HG03439 (cell line): ENCODE measurements around the gene KIAA0586.
"Not testable (repeated sequence)": the region's sequence is repeated elsewhere in the genome, so short reads cannot be mapped to it uniquely, and the experiment has no call there.

ENCODE experiments used
- ATAC-seq: cut with Tn5 transposase; IDR thresholded peaks from one replicate; pipeline ENCODE4 v1.9.1; 2021; ENCODE audit warnings: mild to moderate bottlenecking, moderate library complexity; ENCODE audit not compliant: unreplicated experiment

The KIAA0586 gene

GRCh38 chr14:58427281-58428117 is at the start of gene KIAA0586, which contains the start of gene TIMM9:
TSS of gene KIAA0586 (plus strand) at chr14:58427719. CDS start at chr14:58428265, 546 bp downstream.
TSS of gene TIMM9 (minus strand) at chr14:58427531. CDS start at chr14:58411945, 15,586 bp downstream.
- ATAC-seq, result peak; percentile 92

DNA sequence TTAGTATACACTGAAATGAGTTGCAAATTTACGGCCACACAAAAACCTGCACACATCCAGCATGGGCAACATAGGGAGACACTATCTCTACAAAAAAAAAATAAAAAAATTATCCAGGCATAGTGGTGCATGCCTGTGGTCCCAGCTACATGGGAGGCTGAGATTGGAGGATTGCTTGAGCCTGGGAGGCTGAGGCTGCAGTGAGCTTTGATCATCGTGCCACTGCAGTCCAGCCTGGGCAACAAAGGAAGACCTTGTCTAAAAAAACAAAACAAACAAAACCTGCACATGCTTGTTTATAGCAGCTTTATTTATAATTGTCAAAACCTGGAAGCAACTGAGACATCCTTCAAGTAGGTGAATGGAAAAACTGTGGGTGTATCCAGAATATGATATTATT is 36.7 kb upstream of the KIAA0586 start:
- ATAC-seq, result no peak

DNA sequence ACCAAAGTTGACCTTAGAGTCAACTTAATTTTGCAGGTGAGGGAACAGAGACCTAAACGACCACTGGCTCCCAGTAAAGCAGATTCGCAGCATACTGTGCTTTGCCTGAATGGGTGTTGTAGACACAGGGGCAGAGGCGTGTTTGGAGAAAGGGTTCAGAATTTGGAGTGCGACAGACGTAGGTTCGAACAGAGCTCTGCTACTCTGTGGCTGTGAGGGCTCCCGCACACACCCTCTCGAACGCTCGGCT is 32.0 kb upstream of the KIAA0586 start:
- ATAC-seq, result no peak

DNA sequence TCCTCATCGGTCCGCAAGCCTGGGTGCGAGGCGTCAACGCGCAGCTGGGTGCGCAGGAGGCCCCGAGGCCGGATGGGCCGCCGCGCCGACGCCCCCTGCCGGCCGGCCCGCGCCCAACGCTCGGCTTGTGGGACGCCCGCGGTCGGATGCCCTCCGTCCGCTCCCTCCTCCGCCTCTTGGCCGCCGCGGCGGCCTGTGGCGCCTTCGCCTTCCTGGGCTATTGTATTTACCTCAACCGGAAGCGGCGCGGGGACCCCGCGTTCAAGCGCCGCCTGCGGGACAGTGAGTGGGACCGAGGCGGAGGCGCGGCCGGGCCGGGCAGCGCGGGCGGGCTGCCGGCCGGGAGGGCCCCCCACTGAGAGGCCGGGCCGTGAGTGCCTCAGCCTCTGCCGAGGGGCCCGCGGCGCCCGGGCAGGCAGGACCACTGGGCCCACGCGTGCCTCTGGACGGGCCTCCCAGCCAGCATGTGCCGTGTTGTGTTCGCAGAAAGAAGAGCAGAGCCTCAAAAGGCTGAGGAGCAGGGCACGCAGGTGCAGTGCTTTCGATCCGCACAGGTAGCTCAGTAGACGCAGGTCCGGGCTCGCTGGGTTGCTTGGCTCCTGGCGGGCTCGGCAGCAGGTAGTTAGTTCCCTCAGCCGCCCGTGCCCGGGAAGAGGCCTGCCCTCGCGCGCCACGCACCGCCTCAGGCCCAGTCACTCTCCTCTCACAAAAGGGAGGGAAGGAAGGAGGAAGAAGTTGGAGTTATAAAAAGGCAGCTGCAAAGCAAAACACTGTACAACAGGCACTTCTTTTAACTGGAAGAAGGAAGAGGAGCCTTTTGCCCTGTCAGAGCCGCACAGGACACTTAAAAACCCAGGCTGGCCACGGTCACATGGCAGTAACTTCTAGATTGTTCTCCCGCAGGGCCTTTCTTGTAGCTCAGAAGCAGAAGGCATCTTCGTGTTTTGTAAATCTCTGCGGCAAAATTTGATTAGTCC is 31.4 kb upstream of the KIAA0586 start, which contains the start of gene TOMM20L:
TSS of gene TOMM20L (plus strand) at position 119 of the 977 bp plus-strand sequence. CDS start at position 147, 28 bp downstream.
- ATAC-seq, result peak; percentile 95

- no peak for ATAC-seq
These were observed 30.4 kb upstream of the KIAA0586 start for GRCh38 chr14:58397156-58397555.

- ATAC-seq, result no peak
These were observed 29.0 kb upstream of the KIAA0586 start for GRCh38 chr14:58398495-58398894.

GRCh38 chr14:58398895-58399294 is 28.6 kb upstream of the KIAA0586 start:
- ATAC-seq, result no peak

DNA sequence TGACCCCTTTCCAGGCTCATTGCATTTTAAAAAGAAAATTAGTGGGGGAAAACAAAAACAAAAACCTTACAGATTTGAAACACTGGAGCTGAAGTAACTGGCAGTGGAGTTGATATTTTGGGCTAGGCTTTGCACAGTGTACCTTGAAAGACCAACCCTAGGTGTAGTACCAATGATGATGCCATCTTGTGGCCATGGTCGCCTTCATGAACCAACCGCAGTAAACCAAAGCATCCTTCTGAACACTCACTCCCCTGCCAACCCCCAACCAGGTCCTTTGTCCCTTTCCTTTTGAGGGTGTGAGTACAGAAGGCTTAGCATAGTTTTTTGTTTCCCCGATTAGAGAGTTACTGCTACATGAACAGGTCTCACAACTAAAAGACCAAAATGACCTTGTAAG is 25.9 kb upstream of the KIAA0586 start:
- ATAC-seq, result no peak

DNA sequence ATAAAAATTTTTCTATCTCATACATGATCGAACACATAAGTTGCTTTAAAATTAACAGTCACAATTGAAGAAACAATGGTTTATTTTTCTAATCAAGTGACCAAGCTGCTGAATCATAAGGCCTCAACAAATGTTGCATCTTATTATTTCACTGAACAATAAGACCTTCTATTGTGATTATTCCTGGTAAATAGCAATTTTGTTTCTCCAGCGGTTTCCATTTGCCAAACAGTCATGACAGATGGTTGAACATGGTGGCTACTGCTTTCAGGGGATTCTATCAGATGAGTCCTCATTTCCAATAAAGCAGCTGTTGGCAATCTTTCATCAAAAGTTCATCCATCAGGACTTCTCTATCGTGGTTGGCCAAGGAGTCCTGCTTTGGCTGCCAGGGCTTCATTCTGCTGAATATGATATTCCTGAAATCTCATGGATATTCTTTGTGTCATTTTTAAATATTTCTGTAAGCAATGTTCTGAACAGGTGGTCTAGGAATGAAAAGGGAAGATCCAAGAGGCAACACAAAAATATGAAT is 18.8 kb upstream of the KIAA0586 start:
- ATAC-seq, result no peak

DNA sequence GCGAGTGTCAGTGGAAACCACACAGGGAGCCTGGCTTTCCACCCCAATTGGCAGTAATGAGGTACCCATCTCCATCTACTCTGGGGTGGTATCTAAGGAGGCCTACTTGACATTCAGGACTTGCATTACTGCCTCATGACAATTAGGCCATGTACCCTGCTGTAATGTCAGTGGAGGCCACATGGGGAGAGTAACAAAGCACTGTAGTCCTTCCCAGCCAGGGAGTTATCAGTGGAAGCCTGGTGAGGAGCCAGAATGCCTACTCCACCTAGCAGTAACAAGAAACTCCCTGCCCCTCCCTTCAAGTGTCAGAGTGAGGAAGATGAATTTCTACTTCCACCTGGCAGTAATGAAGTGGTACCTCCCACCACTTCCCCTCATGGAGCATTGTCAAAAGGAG is 12.7 kb upstream of the KIAA0586 start:
- no peak for ATAC-seq

DNA sequence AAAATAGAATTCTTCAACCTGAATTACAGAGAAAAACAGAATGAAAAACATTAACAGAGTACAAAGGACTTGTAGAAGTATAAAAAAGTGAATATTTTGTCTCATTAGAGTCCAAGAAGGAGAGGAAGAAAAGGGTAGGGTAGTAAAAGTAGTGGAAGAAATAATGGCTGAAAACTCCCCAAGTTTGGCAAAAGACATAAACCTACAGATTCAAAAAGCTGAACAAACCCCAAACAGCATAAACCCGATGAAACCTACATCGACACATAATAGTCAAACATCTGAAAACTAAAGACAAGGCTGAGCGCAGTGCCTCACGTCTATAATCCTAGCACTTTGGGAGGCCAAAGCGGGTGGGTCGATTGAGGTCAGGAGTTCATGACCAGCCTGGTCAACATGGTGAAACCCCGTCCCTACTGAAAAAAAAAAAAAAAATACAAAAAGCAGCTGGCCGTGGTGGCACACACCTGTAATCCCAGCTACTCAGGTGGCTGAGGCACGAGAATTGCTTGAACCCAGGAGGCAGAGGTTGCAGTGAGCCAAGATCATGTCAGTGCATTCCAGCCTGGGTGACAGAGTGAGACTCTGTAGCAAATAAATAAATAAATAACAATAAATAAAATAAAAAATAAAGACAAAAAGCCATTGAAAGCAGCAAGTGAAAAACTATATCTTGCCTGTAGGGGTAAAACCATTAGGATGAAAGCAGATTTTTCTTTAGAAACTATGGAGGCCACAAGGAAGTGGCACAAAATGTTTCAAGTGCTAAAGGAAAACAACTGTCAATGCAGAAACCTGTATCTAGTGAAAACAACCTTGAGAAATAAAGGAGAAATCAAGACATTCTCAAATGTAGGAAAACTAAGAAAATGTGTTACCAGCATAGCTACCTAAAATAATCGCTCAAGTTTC is 11.6 kb upstream of the KIAA0586 start:
- ATAC-seq, result no peak

- not testable (repeated sequence) for ATAC-seq
These were observed 10.6 kb upstream of the KIAA0586 start for GRCh38 chr14:58416934-58417333.

DNA sequence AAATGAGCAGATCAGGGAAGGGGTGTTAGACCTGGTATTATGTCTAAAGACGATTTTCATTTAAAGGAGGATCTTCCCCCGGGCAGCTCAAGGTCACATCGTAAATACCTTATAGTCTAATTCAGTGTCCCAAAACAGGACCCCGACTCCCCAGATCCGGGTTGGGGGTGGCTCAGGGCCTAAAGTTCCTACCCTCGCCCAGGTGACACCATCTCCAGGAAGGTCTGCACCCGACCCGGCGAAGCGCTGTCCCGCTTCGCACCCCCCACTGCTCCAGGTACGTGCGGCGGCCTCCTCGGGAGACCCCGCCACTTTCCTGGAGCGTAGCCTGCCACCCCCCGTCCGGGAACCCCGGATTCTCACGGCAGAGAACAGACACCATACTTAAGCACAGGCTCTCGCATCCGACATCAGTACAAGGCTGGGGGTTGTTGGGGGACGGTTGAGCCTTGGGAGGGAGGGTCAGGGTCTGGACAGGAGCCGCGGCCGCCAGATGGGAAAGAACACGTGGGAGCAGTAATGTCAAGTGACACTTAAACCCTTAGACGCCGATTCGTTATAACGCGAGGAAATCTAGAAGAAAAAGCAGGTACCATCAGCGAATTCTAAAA is 744 bp upstream of the KIAA0586 start:
- peak; percentile 32 for ATAC-seq

- ATAC-seq, result no peak
These were observed 682 bp downstream of the KIAA0586 start for GRCh38 chr14:58428118-58428683.

- ATAC-seq, result no peak
These were observed 2.6 kb downstream of the KIAA0586 start for GRCh38 chr14:58430156-58430555.

DNA sequence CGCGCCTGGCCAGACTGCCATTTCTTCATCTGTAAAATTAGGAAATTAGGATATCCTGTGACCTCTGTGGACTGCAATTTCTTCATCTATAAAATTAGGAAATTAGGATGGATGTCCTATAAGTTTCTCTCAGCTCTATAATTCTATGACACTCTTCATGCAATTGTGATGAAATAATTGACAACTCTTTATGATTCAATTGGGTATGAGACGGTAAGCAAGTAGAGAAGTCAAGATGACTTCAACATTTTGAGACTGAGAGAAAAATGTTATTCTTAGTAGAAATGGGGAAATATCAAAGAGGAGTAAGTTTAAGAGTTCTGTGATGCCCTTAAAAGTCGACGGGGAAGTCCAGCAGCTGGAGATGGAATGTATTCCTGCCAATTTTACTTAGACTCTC is 12.0 kb downstream of the KIAA0586 start:
- ATAC-seq, result no peak

- no peak for ATAC-seq
These were observed 17.1 kb downstream of the KIAA0586 start for GRCh38 chr14:58444627-58445026.

GRCh38 chr14:58455593-58456265 is 28.2 kb downstream of the KIAA0586 start:
- ATAC-seq, result no peak

DNA sequence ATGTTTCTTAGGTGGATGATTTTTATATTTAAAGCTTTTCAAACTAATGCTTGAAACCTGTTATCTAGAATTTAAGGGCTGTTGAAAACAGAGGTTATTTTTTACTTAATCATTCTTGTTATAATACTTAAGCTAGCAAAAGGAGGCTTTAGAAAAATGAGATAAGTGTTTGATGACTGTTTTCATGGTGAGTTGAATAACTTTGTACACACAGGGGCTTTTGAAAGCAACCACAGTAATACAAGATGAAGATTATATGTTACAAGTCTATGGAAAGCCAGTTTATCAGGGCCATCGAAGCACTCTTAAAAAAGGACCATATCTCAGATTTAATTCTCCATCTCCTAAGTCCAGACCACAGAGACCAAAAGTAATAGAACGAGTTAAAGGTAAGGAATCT is 33.3 kb downstream of the KIAA0586 start:
- no peak for ATAC-seq
